ENCODE measurements around the gene AHI1.

The AHI1 gene

GRCh38 chr6:135497412-135498184 lies at the start of gene AHI1:
TSS of gene AHI1 (minus strand) at chr6:135497740. CDS start at chr6:135492237, 5,503 bp downstream.
- peak; percentile 89 for DNase-seq

GRCh38 chr6:135546680-135547418 lies 49.3 kb upstream of the AHI1 start:
- DNase-seq: no peak

- DNase-seq: no peak
Measured at GRCh38 chr6:135546206-135546605, 48.7 kb upstream of the AHI1 start.

GRCh38 chr6:135540207-135540840 lies 42.8 kb upstream of the AHI1 start:
- no peak for DNase-seq

GRCh38 chr6:135537741-135538301 lies 40.3 kb upstream of the AHI1 start:
- DNase-seq: no peak

- no peak for DNase-seq
Measured at GRCh38 chr6:135535989-135536414, 38.5 kb upstream of the AHI1 start.

GRCh38 chr6:135534773-135535380 lies 37.3 kb upstream of the AHI1 start:
- no peak for DNase-seq

- no peak for DNase-seq
Measured at GRCh38 chr6:135532559-135532958, 35.0 kb upstream of the AHI1 start.

- no peak for DNase-seq
Measured at GRCh38 chr6:135531954-135532490, 34.5 kb upstream of the AHI1 start.

- DNase-seq: no peak
Measured at GRCh38 chr6:135530113-135530512, 32.6 kb upstream of the AHI1 start.

- no peak for DNase-seq
Measured at GRCh38 chr6:135527960-135528249, 30.4 kb upstream of the AHI1 start.

- DNase-seq: no peak
Measured at GRCh38 chr6:135527116-135527959, 29.8 kb upstream of the AHI1 start.

GRCh38 chr6:135525594-135525993 lies 28.1 kb upstream of the AHI1 start:
- no peak for DNase-seq

- DNase-seq: no peak
Measured at GRCh38 chr6:135522965-135523692, 25.6 kb upstream of the AHI1 start.

GRCh38 chr6:135521431-135521830 lies 23.9 kb upstream of the AHI1 start:
- DNase-seq: no peak

- no peak for DNase-seq
Measured at GRCh38 chr6:135520781-135521180, 23.2 kb upstream of the AHI1 start.

GRCh38 chr6:135519348-135519747 lies 21.8 kb upstream of the AHI1 start:
- DNase-seq: no peak

GRCh38 chr6:135517527-135517926 lies 20.0 kb upstream of the AHI1 start:
- DNase-seq: no peak

- DNase-seq: no peak
Measured at GRCh38 chr6:135514706-135515105, 17.2 kb upstream of the AHI1 start.

- no peak for DNase-seq
Measured at GRCh38 chr6:135506270-135506997, 8.9 kb upstream of the AHI1 start.

GRCh38 chr6:135505648-135506047 lies 8.1 kb upstream of the AHI1 start:
- DNase-seq: no peak
